Endometrial microvascular endothelial cells (primary cell): ENCODE measurements around the gene PDCD11. TPM values are rescaled to one million over a fixed set of nuclear protein-coding genes. Genes with fewer than 3 reads are reported as not detected.
"Not testable (repeated sequence)": the region's sequence is repeated elsewhere in the genome, so short reads cannot be mapped to it uniquely, and the experiment has no call there.

Experiments used
- in situ Hi-C: cut with HindIII; loops from 2 replicates; pipeline ENCODE4 v1.10.0; 2017; ENCODE audit warnings: low sequenced_read_pairs, low pct_unique_long_range_greater_than_20kb; ENCODE audit errors: inconsistent ontology term
- total RNA-seq: library from RNA; depleted of rRNA; stranded (reverse); fragments of >200 nt; gene quantifications from one replicate; pipeline ENCODE4 v1.2.3, GENCODE V29; 2015; ENCODE audit errors: inconsistent ontology term

The PDCD11 gene
- 43.3 TPM for total RNA-seq

- in situ Hi-C loops = no loop called here
These were observed at the start of gene PDCD11, which contains the start of gene ATP5MK for GRCh38 chr10:103396067-103396788. TSS of gene PDCD11 (plus strand) at chr10:103396626. CDS start at chr10:103398427, 1,801 bp downstream. TSS of gene ATP5MK (minus strand) at chr10:103396475. CDS start at chr10:103392457, 4,018 bp downstream.

GRCh38 chr10:103350175-103350516 is 46.3 kb upstream of the PDCD11 start:
- in situ Hi-C loops = no loop called here

- in situ Hi-C loops = no loop called here
These were observed 45.7 kb upstream of the PDCD11 start, which contains the start of gene PCGF6 for GRCh38 chr10:103350517-103351260. TSS of gene PCGF6 (minus strand) at chr10:103351140. CDS start at chr10:103351066, 74 bp downstream.

GRCh38 chr10:103353281-103353680 is 43.1 kb upstream of the PDCD11 start:
- in situ Hi-C loops = no loop called here

- in situ Hi-C loops = not testable (repeated sequence)
These were observed 41.9 kb upstream of the PDCD11 start for GRCh38 chr10:103354567-103354966.

- in situ Hi-C loops = no loop called here
These were observed 40.4 kb upstream of the PDCD11 start for GRCh38 chr10:103355906-103356599.

GRCh38 chr10:103359493-103359892 is 36.9 kb upstream of the PDCD11 start:
- in situ Hi-C loops = not testable (repeated sequence)

GRCh38 chr10:103360791-103361190 is 35.6 kb upstream of the PDCD11 start:
- in situ Hi-C loops = not testable (repeated sequence)

- in situ Hi-C loops = no loop called here
These were observed 29.0 kb upstream of the PDCD11 start for GRCh38 chr10:103367379-103367781.

- in situ Hi-C loops = no loop called here
These were observed 28.5 kb upstream of the PDCD11 start, which contains the start of gene TAF5 for GRCh38 chr10:103367782-103368518. TSS of gene TAF5 (plus strand) at chr10:103367976. CDS start at chr10:103367990, 14 bp downstream.

- in situ Hi-C loops = no loop called here
These were observed 22.9 kb upstream of the PDCD11 start for GRCh38 chr10:103373544-103373943.

- in situ Hi-C loops = no loop called here
These were observed 22.2 kb upstream of the PDCD11 start for GRCh38 chr10:103374263-103374662.

- in situ Hi-C loops = no loop called here
These were observed 13.7 kb upstream of the PDCD11 start for GRCh38 chr10:103382769-103383168.

GRCh38 chr10:103394180-103394579 is 2.2 kb upstream of the PDCD11 start:
- in situ Hi-C loops = no loop called here

GRCh38 chr10:103395754-103396066 is 716 bp upstream of the PDCD11 start:
- in situ Hi-C loops = no loop called here

- in situ Hi-C loops = no loop called here
These were observed 312 bp downstream of the PDCD11 start for GRCh38 chr10:103396789-103397087.

- in situ Hi-C loops = no loop called here
These were observed 882 bp downstream of the PDCD11 start for GRCh38 chr10:103397191-103397825.

- in situ Hi-C loops = loop anchor here (10.0 kb wide), 1 partner anchor 81 kb away; the partner anchor contains the start of gene NEURL1
These were observed 17.1 kb downstream of the PDCD11 start for GRCh38 chr10:103413564-103413963.
